ENCODE results near the gene JARID2. TPM values are rescaled to one million over a fixed set of nuclear protein-coding genes. Genes with fewer than 3 reads are reported as not detected.
A peak's percentile ranks its signal among the peaks of the same experiment; 100 is the strongest.

Gene JARID2
- total and polyA plus RNA-seq, 8 donors = 2.4 to 6.7 (median 3.7) TPM

GRCh38 chr6:15246666-15247499 lies 1.0 kb downstream of the JARID2 start:
- TF ChIP-seq CTCF (IDR thresholded peaks at IDR 0.05) = no peak
- WGBS, 2 donors = 0 to 1% methylated on average over 18 of the region's 18 CpGs
- Histone ChIP-seq H3K4me1 (peaks cover 0 to 7% (median 0%) of the 10 kb centered on the region in 3 donors), H3K36me3 (no peaks in the 10 kb centered on the region), H3K4me3 (peak overlapping the region; percentile 71 to 88 (median 78)), H3K27ac (peak overlapping the region in 2 of 4 donors; percentile 95 to 97), H3K27me3 (no peaks in the 10 kb centered on the region), H3K9me3 (no peaks in the 10 kb centered on the region)
- ATAC-seq = no peak
- intact Hi-C loops (cut with DNase I) = no loop called here
- DNase-seq = no peak
- FAIRE-seq = no peak

GRCh38 chr6:15247500-15248450 lies 1.9 kb downstream of the JARID2 start:
- DNase-seq (peak; percentile 46 to 84 (median 63)), FAIRE-seq (no peak), ATAC-seq (no peak)
- no peaks in the 10 kb centered on the region for H3K27me3 ChIP-seq
- H3K4me3 ChIP-seq = peak overlapping the region; percentile 62 to 88 (median 74)
- H3K36me3 ChIP-seq = no peaks in the 10 kb centered on the region
- peaks cover 0 to 10% (median 0%) of the 10 kb centered on the region in 3 donors for H3K4me1 ChIP-seq
- H3K27ac ChIP-seq = peak overlapping the region; percentile 58 to 90 (median 85)
- no peaks in the 10 kb centered on the region for H3K9me3 ChIP-seq
- WGBS, 2 donors = 0% methylated on average over 42 to 63 of the region's 75 CpGs
- intact Hi-C loops (cut with DNase I) = no loop called here
- no peak for TF ChIP-seq CTCF (IDR thresholded peaks at IDR 0.05)

- DNase-seq (peak; percentile 91 to 98 (median 93)), FAIRE-seq (no peak), ATAC-seq (peak; percentile 45 to 68 (median 55))
- Histone ChIP-seq H3K9me3 (no peaks in the 10 kb centered on the region), H3K27me3 (no peaks in the 10 kb centered on the region), H3K4me3 (peak overlapping the region; percentile 58 to 88 (median 74)), H3K27ac (peak overlapping the region; percentile 85 to 92 (median 88)), H3K36me3 (no peaks in the 10 kb centered on the region), H3K4me1 (peaks cover 0 to 10% (median 0%) of the 10 kb centered on the region in 3 donors)
- intact Hi-C loops (cut with DNase I) = no loop called here
- WGBS, 2 donors = 1% methylated on average over 36 to 76 of the region's 83 CpGs
- no peak for TF ChIP-seq CTCF (IDR thresholded peaks at IDR 0.05)
These were observed 2.8 kb downstream of the JARID2 start for GRCh38 chr6:15248451-15249370.

- peak overlapping the region; percentile 85 to 92 (median 88) for H3K27ac ChIP-seq
- WGBS, 2 donors = 4 to 7% methylated on average over 9 of the region's 9 CpGs
- H3K4me1 ChIP-seq = peaks cover 0 to 10% (median 1%) of the 10 kb centered on the region in 3 donors
- intact Hi-C loops (cut with DNase I) = no loop called here
- no peaks in the 10 kb centered on the region for H3K9me3 ChIP-seq
- no peaks in the 10 kb centered on the region for H3K36me3 ChIP-seq
- DNase-seq = no peak
- FAIRE-seq = no peak
- H3K4me3 ChIP-seq = peak overlapping the region in 3 of 4 donors; percentile 71 to 88 (median 76)
- ATAC-seq = no peak
- no peaks in the 10 kb centered on the region for H3K27me3 ChIP-seq
- no peak for TF ChIP-seq CTCF (IDR thresholded peaks at IDR 0.05)
These were observed 3.6 kb downstream of the JARID2 start for GRCh38 chr6:15249371-15250019.

All from pancreas (tissue), 10 donors.